Type B pancreatic cell (in vitro differentiated cells): ENCODE results near the gene SBNO2. TPM values are rescaled to one million over a fixed set of nuclear protein-coding genes. Genes with fewer than 3 reads are reported as not detected.

Experiments used
- DNase-seq: peaks from one replicate; pipeline ENCODE4 v3.0.0; 2021; ENCODE audit warnings: mixed read lengths; ENCODE audit not compliant: unreplicated experiment; ENCODE audit errors: extremely low spot score
- H3K27ac Mint-ChIP-seq: 2 replicates; pipeline ENCODE4 v1.8.0; 2021; ENCODE audit warnings: mild to moderate bottlenecking, mixed read lengths
- H3K27me3 Mint-ChIP-seq: 2 replicates; pipeline ENCODE4 v1.8.0; 2021; ENCODE audit warnings: mixed read lengths
- H3K36me3 Mint-ChIP-seq: 2 replicates; pipeline ENCODE4 v1.8.0; 2021; ENCODE audit warnings: mixed read lengths
- H3K4me1 Mint-ChIP-seq: one replicate; pipeline ENCODE4 v1.8.0; 2021; ENCODE audit warnings: mixed read lengths; ENCODE audit not compliant: unreplicated experiment
- H3K4me3 Mint-ChIP-seq: 2 replicates; pipeline ENCODE4 v1.8.0; 2021; ENCODE audit warnings: mild to moderate bottlenecking, mixed read lengths
- H3K9me3 Mint-ChIP-seq: 2 replicates; pipeline ENCODE4 v1.8.0; 2021; ENCODE audit warnings: mixed read lengths
- total RNA-seq: library from RNA; stranded (reverse); gene quantifications from 2 replicates; pipeline ENCODE4 v1.2.1, GENCODE V29; 2021; ENCODE audit warnings: low replicate concordance
- TF ChIP-seq, protein P1 (sequence below): fragments of 200-600 bp; sonication (generic); conservative IDR thresholded peaks from 2 replicates; pipeline ENCODE4 v1.5.0; 2021; ENCODE audit warnings: antibody characterized with exemption, mild to moderate bottlenecking

Gene SBNO2
- total RNA-seq, 1 donor from 2014 or later: 45.5 TPM

DNA sequence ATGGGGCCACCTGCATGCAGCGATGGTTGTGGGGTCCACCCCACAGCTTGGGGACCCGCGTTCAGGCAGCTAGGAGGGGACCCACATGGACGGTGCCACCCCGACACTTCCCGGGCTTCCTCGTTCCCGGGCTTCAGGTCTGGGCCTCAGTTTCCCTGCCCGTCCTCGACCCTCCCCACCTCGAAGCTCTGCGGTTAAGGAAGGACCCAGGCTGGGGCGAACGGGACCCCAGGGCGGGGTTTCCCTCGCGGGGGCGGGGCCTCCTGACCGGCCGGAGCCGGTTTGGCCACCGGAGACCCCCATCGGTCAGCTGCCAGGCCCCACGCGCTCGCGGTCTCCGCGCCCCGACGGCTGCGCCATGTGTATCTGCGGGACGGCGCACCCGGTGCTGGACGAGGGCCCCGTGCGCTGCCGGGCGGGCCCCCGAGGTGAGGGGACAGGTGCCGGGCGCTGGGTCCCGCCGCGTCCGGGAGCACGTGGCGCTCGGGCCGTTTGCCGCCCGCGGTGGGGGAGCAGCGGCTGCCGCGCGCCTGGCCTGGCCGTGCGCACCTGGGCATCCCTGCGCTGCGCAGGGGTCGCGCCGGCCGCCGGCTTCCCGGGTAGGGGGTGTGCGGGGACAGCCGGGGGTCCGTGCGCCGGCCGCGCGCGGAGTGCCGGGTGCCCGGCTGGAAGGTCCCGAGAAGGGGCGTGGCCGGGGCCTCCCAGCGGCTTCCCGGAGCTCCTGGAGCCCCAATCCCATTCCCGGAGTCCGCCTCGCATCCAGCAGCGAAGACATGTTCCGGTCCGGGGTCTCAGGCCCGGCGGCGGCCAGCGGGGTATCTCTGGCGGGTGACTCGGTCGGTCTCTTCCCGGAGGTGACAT is 102.9 kb downstream of the SBNO2 start:
- H3K4me1 Mint-ChIP-seq: peaks cover 5% of the 10 kb centered on the region
- H3K27me3 Mint-ChIP-seq: peaks cover 51% of the 10 kb centered on the region
- H3K27ac Mint-ChIP-seq: no peak overlapping the region
- TF ChIP-seq, protein P1, sequence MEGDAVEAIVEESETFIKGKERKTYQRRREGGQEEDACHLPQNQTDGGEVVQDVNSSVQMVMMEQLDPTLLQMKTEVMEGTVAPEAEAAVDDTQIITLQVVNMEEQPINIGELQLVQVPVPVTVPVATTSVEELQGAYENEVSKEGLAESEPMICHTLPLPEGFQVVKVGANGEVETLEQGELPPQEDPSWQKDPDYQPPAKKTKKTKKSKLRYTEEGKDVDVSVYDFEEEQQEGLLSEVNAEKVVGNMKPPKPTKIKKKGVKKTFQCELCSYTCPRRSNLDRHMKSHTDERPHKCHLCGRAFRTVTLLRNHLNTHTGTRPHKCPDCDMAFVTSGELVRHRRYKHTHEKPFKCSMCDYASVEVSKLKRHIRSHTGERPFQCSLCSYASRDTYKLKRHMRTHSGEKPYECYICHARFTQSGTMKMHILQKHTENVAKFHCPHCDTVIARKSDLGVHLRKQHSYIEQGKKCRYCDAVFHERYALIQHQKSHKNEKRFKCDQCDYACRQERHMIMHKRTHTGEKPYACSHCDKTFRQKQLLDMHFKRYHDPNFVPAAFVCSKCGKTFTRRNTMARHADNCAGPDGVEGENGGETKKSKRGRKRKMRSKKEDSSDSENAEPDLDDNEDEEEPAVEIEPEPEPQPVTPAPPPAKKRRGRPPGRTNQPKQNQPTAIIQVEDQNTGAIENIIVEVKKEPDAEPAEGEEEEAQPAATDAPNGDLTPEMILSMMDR: no peak
- H3K36me3 Mint-ChIP-seq: no peaks in the 10 kb centered on the region
- H3K9me3 Mint-ChIP-seq: no peaks in the 10 kb centered on the region
- DNase-seq: no peak
- peak overlapping the region; percentile 69 for H3K4me3 Mint-ChIP-seq

DNA sequence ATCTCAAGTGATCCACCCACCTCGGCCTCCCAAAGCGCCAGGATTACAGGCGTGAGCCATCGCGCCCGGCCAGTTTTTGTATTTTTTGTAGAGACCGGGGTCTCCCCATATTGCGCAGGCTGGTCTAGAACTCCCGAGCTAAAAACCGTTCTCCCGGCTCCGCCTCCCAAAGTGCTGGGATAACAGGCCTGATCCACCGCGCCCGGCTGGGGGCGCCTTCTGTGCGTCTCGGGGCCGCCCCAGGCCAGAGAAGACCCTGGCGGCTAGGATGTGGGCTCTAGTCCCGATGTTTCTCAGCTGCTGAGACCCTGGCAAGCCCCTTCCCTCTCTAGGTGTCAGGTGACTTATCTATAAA is 103.5 kb downstream of the SBNO2 start:
- Mint-ChIP-seq H3K27ac (no peak overlapping the region), H3K4me1 (peaks cover 5% of the 10 kb centered on the region), H3K9me3 (no peaks in the 10 kb centered on the region), H3K4me3 (no peak overlapping the region), H3K27me3 (peaks cover 50% of the 10 kb centered on the region), H3K36me3 (no peaks in the 10 kb centered on the region)
- TF ChIP-seq, protein P1: no peak
- DNase-seq: no peak

DNA sequence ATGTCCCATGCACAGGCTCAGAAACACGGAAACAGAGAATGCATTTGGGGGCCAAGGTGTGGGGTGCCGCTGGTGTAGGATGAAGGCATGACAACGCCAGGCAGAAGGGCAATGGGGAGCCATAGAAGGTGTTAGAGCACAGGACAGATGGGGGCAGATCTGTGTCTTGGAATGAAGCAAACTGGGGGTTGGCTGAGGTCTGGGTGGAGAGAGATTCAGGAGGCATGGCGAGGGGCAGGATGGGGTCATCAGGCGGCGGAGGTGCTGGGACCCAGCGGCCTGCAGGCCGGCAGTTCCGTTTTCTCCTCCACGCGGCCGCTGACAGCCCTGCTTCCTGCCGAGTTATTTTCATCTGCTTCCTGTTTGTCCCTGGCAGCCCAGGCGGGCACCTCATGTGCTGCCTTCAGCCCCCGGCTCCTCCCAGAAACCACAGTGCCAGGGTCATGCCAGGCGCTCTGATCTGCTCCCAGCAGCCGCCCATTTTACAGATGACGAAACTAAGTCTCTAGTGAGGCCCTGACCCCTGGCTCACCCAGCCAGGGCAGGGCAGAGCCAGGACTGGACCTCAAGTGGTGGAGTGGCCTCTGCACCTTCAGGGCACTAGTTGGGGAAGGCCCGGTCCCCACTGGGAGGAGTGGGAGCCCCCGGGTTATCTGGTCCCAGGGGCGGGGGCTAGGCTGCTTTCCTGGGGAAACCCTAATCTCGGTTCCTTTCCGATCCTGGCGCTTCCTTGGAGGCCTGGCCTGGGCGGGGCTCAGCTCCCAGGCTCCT is 104.9 kb downstream of the SBNO2 start:
- Mint-ChIP-seq H3K9me3 (no peaks in the 10 kb centered on the region), H3K4me3 (peak overlapping the region; percentile 59), H3K4me1 (peaks cover 5% of the 10 kb centered on the region), H3K36me3 (no peaks in the 10 kb centered on the region), H3K27me3 (peaks cover 60% of the 10 kb centered on the region), H3K27ac (no peak overlapping the region)
- DNase-seq: no peak
- TF ChIP-seq, protein P1: no peak

DNA sequence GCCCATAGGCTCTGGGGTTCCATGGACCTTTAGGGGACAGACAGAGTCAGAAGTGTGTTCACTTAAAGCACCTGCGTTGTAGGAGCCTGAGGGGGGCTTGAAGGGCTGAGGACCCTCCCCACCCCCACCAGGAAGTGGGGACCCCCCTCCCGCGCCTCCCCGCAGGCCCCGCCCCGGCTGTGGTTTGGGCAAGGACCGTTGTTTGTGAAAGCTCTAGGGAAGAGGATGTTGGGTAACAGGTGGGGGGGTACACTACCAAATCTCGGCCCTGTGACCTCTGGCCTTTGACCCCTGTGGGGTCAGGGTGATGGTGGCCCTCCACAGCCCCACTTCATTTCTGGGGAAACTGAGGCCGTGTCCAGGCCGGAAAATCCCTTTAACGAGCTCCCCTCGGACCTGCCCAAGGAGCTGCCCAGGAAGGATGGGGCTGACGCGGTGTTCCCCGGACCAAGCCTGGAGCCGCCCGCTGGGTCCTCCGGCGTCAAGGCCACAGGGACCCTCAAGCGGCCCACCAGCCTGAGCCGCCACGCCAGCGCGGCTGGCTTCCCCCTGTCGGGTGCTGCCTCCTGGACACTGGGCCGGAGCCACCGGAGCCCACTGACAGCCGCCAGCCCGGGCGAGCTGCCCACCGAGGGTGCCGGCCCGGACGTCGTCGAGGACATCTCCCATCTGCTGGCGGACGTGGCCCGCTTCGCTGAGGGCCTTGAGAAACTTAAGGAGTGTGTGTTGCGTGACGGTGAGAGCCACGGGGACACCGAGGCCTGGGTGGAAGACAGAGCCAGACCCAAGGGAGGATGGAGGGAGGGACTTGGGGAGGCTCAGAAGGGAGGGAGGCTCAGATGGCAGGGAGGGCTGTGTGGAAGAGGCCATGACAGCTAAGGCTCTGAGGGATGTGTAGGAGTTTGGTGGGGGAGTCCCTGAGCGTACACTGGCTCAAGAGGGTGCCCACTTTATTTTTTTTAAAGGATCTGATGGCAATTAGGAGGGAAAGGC is 105.8 kb downstream of the SBNO2 start:
- no peaks in the 10 kb centered on the region for H3K36me3 Mint-ChIP-seq
- peaks cover 62% of the 10 kb centered on the region for H3K27me3 Mint-ChIP-seq
- peaks cover 5% of the 10 kb centered on the region for H3K4me1 Mint-ChIP-seq
- peak overlapping the region; percentile 59 for H3K4me3 Mint-ChIP-seq
- TF ChIP-seq, protein P1: no peak
- no peak overlapping the region for H3K27ac Mint-ChIP-seq
- no peaks in the 10 kb centered on the region for H3K9me3 Mint-ChIP-seq
- DNase-seq: no peak

DNA sequence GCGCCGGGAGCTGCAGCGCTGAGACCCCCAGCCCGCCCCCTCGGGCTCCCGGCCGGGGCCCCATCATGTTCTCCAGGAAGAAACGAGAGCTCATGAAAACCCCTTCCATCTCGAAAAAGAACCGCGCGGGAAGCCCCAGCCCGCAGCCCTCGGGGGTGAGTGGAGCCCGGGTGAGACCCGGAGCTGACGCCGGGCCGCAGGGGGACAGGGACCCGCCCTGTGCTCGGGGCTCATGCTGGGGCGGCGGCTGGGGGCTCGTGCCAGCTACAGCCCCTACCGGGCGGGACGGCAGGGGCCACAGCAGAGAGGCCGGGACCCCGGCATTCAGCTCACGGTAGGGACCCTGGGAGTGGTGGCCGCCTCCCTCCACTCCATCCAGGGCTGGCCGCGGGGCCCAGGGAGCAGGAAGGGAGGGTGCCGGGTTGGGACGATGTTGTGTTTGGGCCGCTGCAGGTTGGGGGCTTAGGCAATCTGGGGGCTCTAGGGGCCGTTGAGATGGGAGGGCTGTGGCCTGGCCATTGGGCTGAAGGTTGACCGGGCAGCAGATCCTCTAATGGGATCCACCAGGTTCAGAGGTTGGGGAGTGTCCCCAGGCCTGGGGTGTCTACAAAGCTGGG is 106.6 kb downstream of the SBNO2 start:
- Mint-ChIP-seq H3K4me3 (peak overlapping the region; percentile 59), H3K4me1 (peaks cover 5% of the 10 kb centered on the region), H3K9me3 (no peaks in the 10 kb centered on the region), H3K27me3 (peaks cover 53% of the 10 kb centered on the region), H3K36me3 (no peaks in the 10 kb centered on the region), H3K27ac (no peak overlapping the region)
- TF ChIP-seq, protein P1: no peak
- DNase-seq: no peak
